Spleen (tissue), 11 donors: ENCODE data around the gene SLC20A1. TPM values are rescaled to one million over a fixed set of nuclear protein-coding genes. Genes with fewer than 3 reads are reported as not detected.

Experiments
- DNase-seq: peaks from one replicate; pipeline ENCODE4 v3.0.0-alpha.2; 2020
- H3K27ac ChIP-seq, 8 donors: fragments of 200-600 bp; sonication (generic) in 7 of 8; 1 replicate in 4 of 8; 2 replicates in 4 of 8; pipeline versions ENCODE4 v1.5.0 to v1.8.0; 2016 to 2021; ENCODE audit warnings: inconsistent platforms in 4 of 8, mild to moderate bottlenecking in 4 of 8, moderate library complexity in 1 of 8
- H3K27me3 ChIP-seq, 7 donors: fragments of 200-600 bp; sonication (generic) in 6 of 7; replicated peaks in 1 of 7; 1 replicate in 4 of 7; 2 replicates in 3 of 7; pipeline versions ENCODE4 v1.5.0 to v1.8.0; 2016 to 2021; ENCODE audit warnings: inconsistent platforms in 3 of 7, mild to moderate bottlenecking in 1 of 7
- H3K36me3 ChIP-seq, 6 donors: fragments of 200-600 bp; sonication (generic) in 5 of 6; 1 replicate in 4 of 6; 2 replicates in 2 of 6; pipeline versions ENCODE4 v1.5.0 to v1.8.0; 2016 to 2021; ENCODE audit warnings: inconsistent platforms in 2 of 6
- H3K4me1 ChIP-seq, 6 donors: fragments of 200-600 bp; sonication (generic) in 5 of 6; 1 replicate in 3 of 6; 2 replicates in 3 of 6; pipeline versions ENCODE4 v1.5.0 to v1.8.0; 2016 to 2021; ENCODE audit warnings: inconsistent platforms in 3 of 6
- H3K4me3 ChIP-seq, 8 donors: fragments of 200-600 bp; sonication (generic) in 7 of 8; 1 replicate in 4 of 8; 2 replicates in 4 of 8; pipeline versions ENCODE4 v1.5.0 to v1.8.0; 2016 to 2021; ENCODE audit warnings: inconsistent platforms in 4 of 8, mild to moderate bottlenecking in 4 of 8, moderate library complexity in 2 of 8
- H3K9me3 ChIP-seq, 8 donors: fragments of 200-600 bp; sonication (generic) in 7 of 8; 1 replicate in 4 of 8; 2 replicates in 4 of 8; pipeline versions ENCODE4 v1.5.0 to v1.8.0; 2016 to 2021; ENCODE audit warnings: inconsistent platforms in 4 of 8
- POLR2A ChIP-seq, 3 donors: fragments of 450-650 bp; IDR thresholded peaks; one replicate each; pipeline ENCODE4 v1.5.1; 2017; ENCODE audit warnings: antibody characterized with exemption in 3 of 3, mild to moderate bottlenecking in 1 of 3
- POLR2AphosphoS5 ChIP-seq, 3 donors: sonication (generic); formaldehyde crosslinking; IDR thresholded peaks; one replicate each; pipeline ENCODE4 v1.5.1; 2017; ENCODE audit warnings: antibody characterized with exemption in 3 of 3
- WGBS, 5 donors: extraction: QIAGEN DNeasy Blood & Tissue Kit in 3 of 5; methylation state at CpG; one replicate each; pipeline versions ENCODE4 v1.1.5 to v1.1.7; 2013 to 2018; 5-methylcytosine and 5-hydroxymethylcytosine counted together
- intact Hi-C: fragments of 100-400 bp; cut with DNase I; formaldehyde crosslinking; loops from one replicate; pipeline ENCODE4 v1.15.0; 2023; ENCODE audit warnings: low total_unique reads
- polyA plus RNA-seq, 3 donors: library from polyadenylated mRNA; stranded (reverse); fragments of 200-250 nt; gene quantifications; one replicate each; pipeline ENCODE4 v1.2.1, GENCODE V29; 2013
- total RNA-seq, 7 donors: library from RNA; depleted of rRNA in 3 of 7; stranded (reverse); fragments of >200 nt in 3 of 7; fragmentation: NEBNext Ultra II Directional in 4 of 7; extraction: Animal tissue kit (Norgen Biotek cat#: 25700) in 4 of 7; gene quantifications; one replicate each; pipeline versions ENCODE4 v1.1.0 to v1.2.1, GENCODE V29; 2016 to 2021
- TF ChIP-seq, protein P1 (sequence below), 11 experiments: fragments of 200-600 bp in 7 of 11; fragments of 450-650 bp in 4 of 11; sonication (generic) in 4 of 11; IDR thresholded peaks in 8 of 11; conservative IDR thresholded peaks in 3 of 11; 1 replicate in 7 of 11; 2 replicates in 4 of 11; pipeline versions ENCODE4 v1.4.0 to v1.8.0; 2016 to 2021; ENCODE audit warnings: antibody characterized with exemption in 11 of 11, inconsistent platforms in 4 of 11, mild to moderate bottlenecking in 1 of 11
- donor health status: healthy with polysubstance abuse.
- donor health status: DM: no; HTN: no; CAD: no; lungs with moderate emphysema.
- donor health status: DM: no; HTN: no; CAD: no.
- donor health status: Bipolar disorder and iron deficiency.
- donor health status: healthy.
- donor health status: DM: no; HTN: no; CAD: no.
- donor health status: DM: yes; HTN: yes; CAD: no.

The SLC20A1 gene
- total and polyA plus RNA-seq, 10 donors: 15.4 to 83.6 (median 57.6) TPM

DNA sequence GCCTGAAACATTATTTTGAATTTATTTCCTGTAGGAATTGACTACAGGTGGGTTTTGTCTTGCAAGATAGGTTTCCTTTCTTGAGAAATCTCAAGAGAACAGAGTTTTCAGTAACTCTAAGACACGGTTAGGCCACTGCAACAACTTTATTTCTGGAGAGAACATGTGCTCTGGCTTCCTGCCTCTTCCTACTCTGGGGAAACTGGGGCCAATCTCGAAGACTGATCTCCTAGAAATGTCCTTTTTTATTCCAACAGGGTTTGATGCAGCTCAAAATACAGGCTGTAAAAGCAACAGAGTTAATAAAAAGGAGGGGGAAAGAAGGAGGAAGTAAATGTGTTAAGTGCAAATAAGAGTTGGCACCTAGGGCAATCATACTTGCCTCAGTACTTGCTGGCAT is 4.0 kb upstream of the SLC20A1 start:
- WGBS, 5 donors: 19 to 33% (median 21%) methylated on average over 2 of the region's 2 CpGs
- Histone ChIP-seq H3K36me3 (no peaks in the 10 kb centered on the region), H3K4me3 (no peak overlapping the region), H3K27me3 (no peaks in the 10 kb centered on the region), H3K4me1 (peaks cover 0 to 44% (median 24%) of the 10 kb centered on the region in 6 donors), H3K27ac (peak overlapping the region in 1 of 8 donors; percentile 1), H3K9me3 (no peaks in the 10 kb centered on the region)
- intact Hi-C loops: no loop called here
- DNase-seq: no peak
- TF ChIP-seq POLR2A (IDR thresholded peaks at IDR 0.05) (no peak), POLR2AphosphoS5 (IDR thresholded peaks at IDR 0.05) (no peak)
- TF ChIP-seq, protein P1, sequence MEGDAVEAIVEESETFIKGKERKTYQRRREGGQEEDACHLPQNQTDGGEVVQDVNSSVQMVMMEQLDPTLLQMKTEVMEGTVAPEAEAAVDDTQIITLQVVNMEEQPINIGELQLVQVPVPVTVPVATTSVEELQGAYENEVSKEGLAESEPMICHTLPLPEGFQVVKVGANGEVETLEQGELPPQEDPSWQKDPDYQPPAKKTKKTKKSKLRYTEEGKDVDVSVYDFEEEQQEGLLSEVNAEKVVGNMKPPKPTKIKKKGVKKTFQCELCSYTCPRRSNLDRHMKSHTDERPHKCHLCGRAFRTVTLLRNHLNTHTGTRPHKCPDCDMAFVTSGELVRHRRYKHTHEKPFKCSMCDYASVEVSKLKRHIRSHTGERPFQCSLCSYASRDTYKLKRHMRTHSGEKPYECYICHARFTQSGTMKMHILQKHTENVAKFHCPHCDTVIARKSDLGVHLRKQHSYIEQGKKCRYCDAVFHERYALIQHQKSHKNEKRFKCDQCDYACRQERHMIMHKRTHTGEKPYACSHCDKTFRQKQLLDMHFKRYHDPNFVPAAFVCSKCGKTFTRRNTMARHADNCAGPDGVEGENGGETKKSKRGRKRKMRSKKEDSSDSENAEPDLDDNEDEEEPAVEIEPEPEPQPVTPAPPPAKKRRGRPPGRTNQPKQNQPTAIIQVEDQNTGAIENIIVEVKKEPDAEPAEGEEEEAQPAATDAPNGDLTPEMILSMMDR (IDR thresholded peaks at IDR 0.05 in 8 of 11, conservative IDR thresholded peaks at IDR 0.05 in 3 of 11): no peak

DNA sequence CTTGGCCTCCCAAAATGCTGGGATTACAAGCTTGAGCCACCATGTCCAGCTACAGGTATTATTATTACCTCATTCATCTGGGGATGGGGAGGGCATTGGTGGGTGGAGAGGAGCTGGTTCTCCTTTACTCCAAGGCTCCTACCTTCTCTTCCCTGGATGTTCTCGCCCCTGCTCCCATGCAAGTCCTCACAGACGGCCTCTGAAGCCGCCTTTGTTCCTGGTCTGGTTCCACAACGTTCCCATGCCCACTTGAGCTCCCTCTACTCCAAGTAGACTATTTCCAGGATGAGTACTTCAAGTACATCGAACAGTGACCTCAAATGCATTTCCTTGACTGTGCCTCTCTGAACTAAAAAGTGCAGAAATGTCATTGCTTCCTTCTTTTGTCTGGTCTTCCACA is 3.2 kb upstream of the SLC20A1 start:
- H3K4me1 ChIP-seq: peaks cover 6 to 47% (median 31%) of the 10 kb centered on the region in 6 donors
- H3K27ac ChIP-seq: no peak overlapping the region
- no peak for TF ChIP-seq POLR2A (IDR thresholded peaks at IDR 0.05)
- TF ChIP-seq POLR2AphosphoS5 (IDR thresholded peaks at IDR 0.05): no peak
- TF ChIP-seq, protein P1 (IDR thresholded peaks at IDR 0.05 in 8 of 11, conservative IDR thresholded peaks at IDR 0.05 in 3 of 11): no peak
- H3K27me3 ChIP-seq: no peaks in the 10 kb centered on the region
- WGBS, 5 donors: 82 to 87% (median 87%) methylated on average over 5 of the region's 5 CpGs
- intact Hi-C loops: no loop called here
- no peak for DNase-seq
- peaks cover 0 to 6% (median 0%) of the 10 kb centered on the region in 6 donors for H3K36me3 ChIP-seq
- no peaks in the 10 kb centered on the region for H3K9me3 ChIP-seq
- no peak overlapping the region for H3K4me3 ChIP-seq

DNA sequence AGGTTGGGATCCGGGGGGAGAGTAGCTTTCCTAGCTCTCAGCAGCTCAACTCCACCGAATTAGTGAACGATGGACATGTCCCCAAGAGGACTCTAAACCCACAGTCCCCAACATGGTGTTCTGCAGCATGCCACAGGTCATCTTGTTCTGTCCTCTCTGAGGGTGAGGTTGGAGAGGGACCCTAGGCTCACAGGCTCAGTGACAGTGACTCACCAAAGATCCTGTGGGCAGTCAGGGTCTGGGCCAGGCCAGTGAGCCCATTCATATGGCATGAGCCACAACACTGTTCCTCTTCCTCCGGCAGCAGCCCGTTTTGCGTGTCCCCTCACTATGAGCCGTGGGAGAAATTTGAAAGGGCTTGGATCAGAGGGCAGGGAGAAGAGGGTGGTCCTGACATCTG is 2.8 kb upstream of the SLC20A1 start:
- Histone ChIP-seq H3K27me3 (no peaks in the 10 kb centered on the region), H3K27ac (no peak overlapping the region), H3K36me3 (peaks cover 0 to 10% (median 0%) of the 10 kb centered on the region in 6 donors), H3K9me3 (no peaks in the 10 kb centered on the region), H3K4me3 (no peak overlapping the region), H3K4me1 (peaks cover 6 to 51% (median 35%) of the 10 kb centered on the region in 6 donors)
- intact Hi-C loops: no loop called here
- no peak for TF ChIP-seq POLR2A (IDR thresholded peaks at IDR 0.05)
- TF ChIP-seq, protein P1 (IDR thresholded peaks at IDR 0.05 in 8 of 11, conservative IDR thresholded peaks at IDR 0.05 in 3 of 11): no peak
- no peak for TF ChIP-seq POLR2AphosphoS5 (IDR thresholded peaks at IDR 0.05)
- DNase-seq: no peak
- 83 to 92% (median 91%) methylated on average over 7 of the region's 7 CpGs for WGBS, 5 donors

DNA sequence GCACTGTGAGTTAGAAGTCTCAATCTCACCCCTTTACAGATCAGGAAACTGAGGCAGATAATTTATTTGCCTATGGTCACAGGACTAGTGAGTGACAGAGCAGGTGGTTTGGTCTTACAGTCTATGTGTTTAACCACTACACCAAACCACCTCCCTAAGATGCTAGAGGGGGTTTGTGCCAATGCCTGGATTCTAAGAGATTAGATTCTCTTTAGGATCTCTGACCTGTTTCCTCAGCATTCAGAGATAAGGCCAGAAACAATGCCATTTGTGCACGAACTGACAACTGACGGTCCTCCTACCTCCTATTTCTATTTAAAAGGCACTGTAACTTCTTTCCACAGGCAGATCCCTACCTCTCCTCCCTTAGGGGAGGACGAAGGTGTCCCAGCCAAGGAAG is 2.3 kb upstream of the SLC20A1 start:
- no peaks in the 10 kb centered on the region for H3K27me3 ChIP-seq
- DNase-seq: no peak
- intact Hi-C loops: no loop called here
- 89 to 98% (median 92%) methylated on average over 3 of the region's 3 CpGs for WGBS, 5 donors
- H3K4me3 ChIP-seq: no peak overlapping the region
- TF ChIP-seq POLR2AphosphoS5 (IDR thresholded peaks at IDR 0.05) (no peak), POLR2A (IDR thresholded peaks at IDR 0.05) (no peak)
- TF ChIP-seq, protein P1 (IDR thresholded peaks at IDR 0.05 in 8 of 11, conservative IDR thresholded peaks at IDR 0.05 in 3 of 11): no peak
- no peaks in the 10 kb centered on the region for H3K9me3 ChIP-seq
- no peak overlapping the region for H3K27ac ChIP-seq
- H3K36me3 ChIP-seq: peaks cover 0 to 16% (median 0%) of the 10 kb centered on the region in 6 donors
- H3K4me1 ChIP-seq: peaks cover 11 to 56% (median 40%) of the 10 kb centered on the region in 6 donors
